SU-DHL-6 (cell line): ENCODE results near the gene HOXB1.

Source experiments
- H2AFZ ChIP-seq: fragments of 200-600 bp; sonication (generic); 2 replicates; pipeline ENCODE4 v1.6.1; 2014; ENCODE audit warnings: low read depth, mild to moderate bottlenecking, moderate library complexity, mixed read lengths, antibody characterized with exemption, low read length; ENCODE audit not compliant: severe bottlenecking
- H3F3A ChIP-seq: fragments of 200-600 bp; shearing (Covaris generic); 2 replicates; pipeline ENCODE4 v1.6.0; 2016; ENCODE audit warnings: antibody characterized with exemption, mild to moderate bottlenecking; ENCODE audit not compliant: insufficient read depth
- H3K27ac ChIP-seq: fragments of 200-600 bp; sonication (generic); 2 replicates; pipeline ENCODE4 v1.5.1; 2016; ENCODE audit warnings: low read depth, mild to moderate bottlenecking, low read length, moderate library complexity, mixed read lengths
- H3K27me3 ChIP-seq: fragments of 200-600 bp; sonication (generic), shearing (Covaris generic); 2 replicates; pipeline ENCODE4 v1.6.0; 2014; ENCODE audit warnings: mild to moderate bottlenecking, low read length
- H3K36me3 ChIP-seq: fragments of 200-600 bp; sonication (generic); 2 replicates; pipeline ENCODE4 v1.6.1; 2014; ENCODE audit warnings: mild to moderate bottlenecking, low read length, mixed read lengths
- H3K4me2 ChIP-seq: fragments of 300-600, 200-600 bp; shearing (Covaris generic), sonication (generic); 2 replicates; pipeline ENCODE4 v1.6.0; 2014; ENCODE audit warnings: low read length, low read depth, mild to moderate bottlenecking; ENCODE audit not compliant: poor library complexity, severe bottlenecking
- H3K4me3 ChIP-seq: fragments of 200-600 bp; sonication (generic); 2 replicates; pipeline ENCODE4 v1.5.1; 2014; ENCODE audit warnings: antibody characterized with exemption, low read length, mild to moderate bottlenecking, mixed read lengths; ENCODE audit not compliant: insufficient read depth, poor library complexity, severe bottlenecking
- H3K79me2 ChIP-seq: fragments of 200-600 bp; sonication (generic); 2 replicates; pipeline ENCODE4 v1.6.1; 2014; ENCODE audit warnings: mild to moderate bottlenecking, low read length, moderate library complexity; ENCODE audit not compliant: insufficient read depth
- H3K9ac ChIP-seq: fragments of 200-600 bp; sonication (generic); 2 replicates; pipeline ENCODE4 v1.7.0; 2014; ENCODE audit warnings: mild to moderate bottlenecking, low read length
- H3K9me2 ChIP-seq: fragments of 200-600 bp; sonication (generic); replicated peaks from 2 replicates; pipeline ENCODE4 v1.6.1; 2014; ENCODE audit warnings: low read length; ENCODE audit not compliant: insufficient read depth
- H3K9me3 ChIP-seq: fragments of 200-600 bp; sonication (generic); 2 replicates; pipeline ENCODE4 v1.6.1; 2014; ENCODE audit warnings: low read length, mixed read lengths; ENCODE audit not compliant: insufficient read depth
- H4K20me1 ChIP-seq: fragments of 200-600 bp; sonication (generic); 2 replicates; pipeline ENCODE4 v1.6.1; 2014; ENCODE audit warnings: low read depth, mild to moderate bottlenecking, antibody characterized with exemption, low read length, moderate library complexity, mixed read lengths
- CTCF ChIP-seq: fragments of 200-600 bp; sonication (generic); IDR thresholded peaks from one replicate; pipeline ENCODE4 v1.5.1; 2017; ENCODE audit warnings: antibody characterized with exemption, mild to moderate bottlenecking, low read length, moderate library complexity; ENCODE audit not compliant: insufficient read depth, poor library complexity, severe bottlenecking
- EZH2phosphoT487 ChIP-seq: fragments of 200-600 bp; sonication (generic), shearing (Covaris generic); conservative IDR thresholded peaks from 2 replicates; pipeline ENCODE4 v1.6.1; 2018; ENCODE audit warnings: mild to moderate bottlenecking, antibody characterized with exemption, low read length, moderate library complexity, mixed read lengths

Gene HOXB1

GRCh38 chr17:48522031-48522653, 8.7 kb downstream of the HOXB1 start:
- TF ChIP-seq CTCF: no peak
- no peak for TF ChIP-seq EZH2phosphoT487
- no peak overlapping the region for H2AFZ ChIP-seq

GRCh38 chr17:48520631-48521079, 10.2 kb downstream of the HOXB1 start:
- H3K27me3 ChIP-seq: no peaks in the 10 kb centered on the region
- no peaks in the 10 kb centered on the region for H3K36me3 ChIP-seq
- no peaks in the 10 kb centered on the region for H3K9me2 ChIP-seq
- no peak overlapping the region for H3K4me2 ChIP-seq
- H3K79me2 ChIP-seq: no peaks in the 10 kb centered on the region
- TF ChIP-seq CTCF: no peak
- no peaks in the 10 kb centered on the region for H4K20me1 ChIP-seq
- H3K9ac ChIP-seq: no peak overlapping the region
- H3K4me3 ChIP-seq: no peak overlapping the region
- no peak overlapping the region for H2AFZ ChIP-seq
- H3K9me3 ChIP-seq: no peaks in the 10 kb centered on the region
- no peak overlapping the region for H3K27ac ChIP-seq
- no peaks in the 10 kb centered on the region for H3F3A ChIP-seq

More at GRCh38 chr17:48522031-48522653, 8.7 kb downstream of the HOXB1 start:
- no peak overlapping the region for H3K4me3 ChIP-seq
- no peaks in the 10 kb centered on the region for H3K9me2 ChIP-seq
- H3K27me3 ChIP-seq: no peaks in the 10 kb centered on the region
- no peak overlapping the region for H3K4me2 ChIP-seq
- no peak overlapping the region for H3K9ac ChIP-seq
- H4K20me1 ChIP-seq: no peaks in the 10 kb centered on the region
- H3K36me3 ChIP-seq: no peaks in the 10 kb centered on the region
- no peaks in the 10 kb centered on the region for H3K79me2 ChIP-seq
- no peak overlapping the region for H3K27ac ChIP-seq
- no peaks in the 10 kb centered on the region for H3F3A ChIP-seq
- H3K9me3 ChIP-seq: no peaks in the 10 kb centered on the region

DNA sequence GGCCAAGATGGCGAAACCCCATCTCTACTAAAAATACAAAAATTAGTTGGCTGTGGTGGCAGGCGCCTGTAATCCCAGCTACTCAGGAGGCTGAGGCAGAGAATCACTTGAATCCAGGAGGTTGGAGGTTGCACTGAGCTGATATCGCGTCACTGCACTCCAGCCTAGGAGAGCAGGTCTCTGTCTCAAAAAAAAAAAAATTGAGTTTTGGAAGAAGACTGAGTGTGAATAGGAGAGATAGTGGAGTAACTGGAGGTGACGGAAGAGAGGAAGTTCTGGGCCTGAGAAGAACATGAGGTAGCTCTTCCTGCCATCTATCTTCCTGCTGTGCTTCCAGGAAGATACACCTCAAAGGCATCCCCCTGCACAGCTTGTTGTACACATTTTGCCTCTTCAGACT, 11.4 kb downstream of the HOXB1 start:
- Histone ChIP-seq H3K4me3 (no peak overlapping the region), H3K4me2 (no peak overlapping the region), H3K27me3 (no peaks in the 10 kb centered on the region), H2AFZ (no peak overlapping the region), H3K9ac (no peak overlapping the region), H3K27ac (no peak overlapping the region), H3K79me2 (no peaks in the 10 kb centered on the region), H3K36me3 (no peaks in the 10 kb centered on the region), H3K9me3 (no peaks in the 10 kb centered on the region), H3K9me2 (no peaks in the 10 kb centered on the region), H3F3A (no peaks in the 10 kb centered on the region), H4K20me1 (no peaks in the 10 kb centered on the region)
- TF ChIP-seq EZH2phosphoT487 (no peak), CTCF (no peak)
